GM21381 (cell line): ENCODE measurements around the gene LMO4.

Experiments used
- ATAC-seq: cut with Tn5 transposase; IDR thresholded peaks from one replicate; pipeline ENCODE4 v1.9.1; 2021; ENCODE audit warnings: mild to moderate bottlenecking, moderate library complexity; ENCODE audit not compliant: unreplicated experiment

LMO4 gene

DNA sequence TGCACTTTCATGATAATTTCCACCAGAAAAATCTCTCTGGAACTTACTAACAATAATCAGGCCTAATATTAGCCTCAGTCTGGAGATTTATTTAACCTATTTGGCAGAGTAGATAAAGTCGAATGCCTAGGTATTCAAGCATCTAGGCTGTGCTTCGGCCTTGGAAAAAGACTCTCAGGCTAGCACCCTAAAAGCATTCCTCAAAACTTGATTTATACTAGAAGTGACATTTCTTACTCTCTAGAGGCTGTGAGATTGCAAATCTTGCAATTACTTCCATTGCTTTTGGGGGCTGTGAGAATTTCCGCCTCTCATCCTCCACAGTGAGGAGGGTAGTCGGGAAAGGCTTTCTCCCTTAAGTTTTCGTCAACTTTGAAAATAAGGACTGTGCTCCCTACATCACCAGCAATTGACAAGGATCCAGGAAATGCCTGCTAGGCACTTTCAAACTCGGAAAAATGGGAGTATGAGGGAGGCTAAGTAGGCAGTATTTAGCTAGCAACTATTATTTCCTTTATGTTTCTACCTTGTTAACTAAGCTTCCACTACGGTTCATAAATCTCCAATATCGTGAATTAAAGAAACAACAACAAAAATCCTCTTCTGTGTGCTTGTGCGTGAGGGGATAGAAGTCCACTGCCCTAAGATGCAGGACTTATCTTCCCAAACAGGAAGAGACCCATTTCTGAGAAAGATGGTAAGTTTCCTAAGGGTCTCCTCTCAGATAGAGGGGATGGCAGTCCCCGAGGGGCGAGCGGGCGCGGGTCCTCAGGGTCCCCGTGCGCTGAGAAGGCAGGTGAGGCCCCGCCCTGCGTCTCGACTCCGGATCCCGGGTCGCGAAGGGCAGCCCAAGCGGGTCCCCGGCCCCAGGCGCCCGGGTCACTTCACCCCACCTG lies 1.1 kb upstream of the LMO4 start:
- ATAC-seq, result no peak

DNA sequence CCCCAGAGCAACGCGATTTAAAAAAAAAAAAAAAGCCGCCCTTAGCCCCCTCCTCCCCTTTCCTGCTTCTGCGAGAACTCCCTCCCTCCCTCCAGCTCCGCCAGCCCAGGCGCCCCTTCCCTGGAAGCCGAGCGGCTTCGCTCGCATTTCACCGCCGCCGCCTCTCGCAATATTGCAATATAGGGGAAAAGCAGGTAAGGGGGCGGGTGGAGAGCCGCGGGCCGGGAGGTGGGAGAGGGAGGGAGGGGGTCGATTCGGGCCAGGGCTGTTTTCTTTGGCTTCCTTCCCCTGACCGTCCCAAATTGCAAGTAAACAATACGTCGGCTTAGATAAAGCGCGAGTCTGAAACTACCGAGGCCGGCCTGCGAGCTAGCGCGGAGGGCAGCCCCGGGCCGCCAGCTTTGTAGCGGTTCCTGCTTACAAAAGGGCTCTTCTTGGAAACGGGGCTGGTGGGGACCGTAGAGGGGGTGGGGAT lies 408 bp downstream of the LMO4 start:
- ATAC-seq, result no peak

DNA sequence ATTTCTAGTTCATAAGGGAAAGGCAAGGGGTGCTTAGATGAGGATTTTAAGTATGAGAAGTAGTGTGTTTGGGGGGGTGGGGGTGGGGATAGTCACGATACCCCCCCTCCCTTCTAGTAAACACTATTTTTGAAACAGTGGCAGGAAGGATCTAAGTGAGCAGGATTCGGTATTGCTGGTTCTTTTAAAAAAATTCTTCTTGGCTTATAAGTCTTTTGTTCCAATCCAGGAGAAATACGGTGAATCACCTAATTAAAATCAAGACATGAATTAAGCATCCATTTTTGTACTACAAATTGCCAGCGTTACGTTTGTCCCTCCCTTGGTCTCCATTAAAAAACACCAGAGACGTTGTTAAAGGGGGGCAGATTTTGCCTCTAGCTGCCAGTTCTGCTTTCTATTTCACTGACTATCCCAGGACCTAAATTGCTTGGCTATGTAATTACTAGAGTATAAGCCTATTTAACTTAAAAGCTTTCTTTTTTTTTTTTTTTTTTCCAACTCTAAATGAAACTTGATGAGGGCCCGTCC lies 911 bp downstream of the LMO4 start:
- ATAC-seq, result no peak

- ATAC-seq, result no peak
These were observed 1.6 kb downstream of the LMO4 start for GRCh38 chr1:87330057-87330884.

GRCh38 chr1:87330885-87331364 lies 2.2 kb downstream of the LMO4 start:
- ATAC-seq, result peak; percentile 4

DNA sequence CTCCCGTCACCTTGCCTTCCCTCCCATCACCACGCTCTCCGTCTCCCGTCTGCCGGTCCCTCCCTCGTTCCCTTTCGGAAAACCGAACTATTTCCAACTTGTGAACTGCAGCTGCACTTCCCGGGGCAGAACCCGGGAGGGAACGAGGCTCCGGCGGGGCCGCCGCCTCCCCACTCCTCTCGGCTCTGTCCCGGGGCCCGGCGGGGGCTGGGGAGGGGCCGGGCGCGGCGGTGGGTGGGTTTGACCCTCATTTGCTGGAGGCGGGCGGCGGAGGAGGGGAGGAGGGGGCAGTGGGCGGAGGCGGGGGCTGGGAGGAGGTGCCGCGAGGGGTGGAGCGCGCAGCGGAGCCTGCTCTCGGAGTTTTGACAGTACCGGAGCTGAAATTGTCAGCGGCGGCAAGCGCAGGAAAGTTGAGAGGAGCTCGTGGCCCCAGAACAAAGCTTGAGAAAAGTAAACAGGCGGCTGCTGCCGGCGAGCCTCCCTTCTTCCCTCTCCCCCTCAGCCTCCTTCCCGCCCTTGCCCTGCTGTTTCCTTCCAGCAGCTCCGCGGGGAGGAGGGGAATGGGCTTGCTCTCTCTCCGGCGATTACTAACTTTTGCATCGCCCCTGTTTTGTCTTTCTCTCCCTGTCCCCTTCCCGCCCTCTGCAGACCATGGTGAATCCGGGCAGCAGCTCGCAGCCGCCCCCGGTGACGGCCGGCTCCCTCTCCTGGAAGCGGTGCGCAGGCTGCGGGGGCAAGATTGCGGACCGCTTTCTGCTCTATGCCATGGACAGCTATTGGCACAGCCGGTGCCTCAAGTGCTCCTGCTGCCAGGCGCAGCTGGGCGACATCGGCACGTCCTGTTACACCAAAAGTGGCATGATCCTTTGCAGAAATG lies 2.9 kb downstream of the LMO4 start:
- peak; percentile 22 for ATAC-seq

- ATAC-seq, result no peak
These were observed 5.1 kb downstream of the LMO4 start for GRCh38 chr1:87333692-87334347.

DNA sequence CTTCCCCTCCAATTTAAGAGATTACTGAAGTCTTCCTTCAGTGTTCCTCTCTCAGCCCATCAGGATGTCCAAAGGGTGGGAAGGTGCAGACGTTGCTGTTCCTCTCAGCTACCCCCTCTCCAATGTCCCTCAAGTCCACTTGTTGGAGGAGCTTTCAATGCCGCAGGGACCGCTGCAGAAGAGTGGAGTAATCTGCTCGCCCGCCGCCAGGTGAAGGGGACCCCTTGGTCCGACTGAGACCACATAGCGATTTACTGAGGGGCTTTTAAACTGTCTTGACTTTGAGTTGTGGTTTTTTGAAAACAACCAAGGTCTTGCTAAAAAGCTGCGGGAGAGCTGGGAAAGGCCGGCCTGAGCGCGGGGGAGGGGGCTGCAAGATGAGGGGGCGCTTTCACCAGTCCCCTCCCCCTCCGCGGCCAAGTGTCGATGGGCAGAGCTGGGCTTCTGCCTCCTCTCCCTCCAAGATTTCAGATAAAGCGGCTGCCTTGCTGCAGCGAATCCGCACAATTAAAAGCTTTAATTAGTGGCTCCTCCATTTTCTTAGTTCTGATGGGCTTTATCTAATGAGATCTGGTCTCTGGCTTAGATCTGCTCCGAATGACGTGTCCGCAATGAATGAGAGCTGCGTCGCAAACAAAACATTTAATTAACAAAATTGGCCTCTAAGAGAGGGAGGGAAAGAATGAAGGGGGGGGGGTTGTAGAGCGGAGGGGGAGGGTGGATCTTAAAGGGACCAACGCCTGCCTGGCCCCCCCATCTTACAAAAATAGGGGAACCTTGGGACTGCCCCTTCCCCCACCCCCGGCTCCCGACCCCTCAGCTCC lies 5.9 kb downstream of the LMO4 start:
- peak; percentile 0 for ATAC-seq

- peak; percentile 37 for ATAC-seq
These were observed 6.7 kb downstream of the LMO4 start for GRCh38 chr1:87335175-87335884.

DNA sequence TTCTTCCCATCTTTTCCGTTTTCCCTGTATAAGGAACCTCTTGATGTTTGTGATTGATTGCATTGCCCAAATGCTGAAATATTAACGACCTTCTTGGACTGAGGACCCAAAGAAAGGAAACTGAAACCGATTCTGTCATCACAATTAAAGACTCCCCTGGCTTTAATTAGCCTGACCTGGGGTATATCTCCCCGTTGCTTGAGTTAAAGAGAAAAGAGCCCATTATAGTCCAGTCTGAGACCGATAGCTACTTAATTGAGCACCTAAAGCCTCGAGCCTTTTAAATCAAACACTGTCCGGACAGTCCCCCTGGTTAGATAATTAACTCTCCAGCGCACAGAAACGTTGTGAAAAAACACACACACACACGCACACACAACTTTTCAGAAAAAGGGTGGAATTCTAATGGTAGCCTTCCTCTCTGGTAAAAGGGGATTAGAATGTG lies 8.0 kb downstream of the LMO4 start:
- no peak for ATAC-seq

- no peak for ATAC-seq
These were observed 8.9 kb downstream of the LMO4 start for GRCh38 chr1:87337606-87338005.

DNA sequence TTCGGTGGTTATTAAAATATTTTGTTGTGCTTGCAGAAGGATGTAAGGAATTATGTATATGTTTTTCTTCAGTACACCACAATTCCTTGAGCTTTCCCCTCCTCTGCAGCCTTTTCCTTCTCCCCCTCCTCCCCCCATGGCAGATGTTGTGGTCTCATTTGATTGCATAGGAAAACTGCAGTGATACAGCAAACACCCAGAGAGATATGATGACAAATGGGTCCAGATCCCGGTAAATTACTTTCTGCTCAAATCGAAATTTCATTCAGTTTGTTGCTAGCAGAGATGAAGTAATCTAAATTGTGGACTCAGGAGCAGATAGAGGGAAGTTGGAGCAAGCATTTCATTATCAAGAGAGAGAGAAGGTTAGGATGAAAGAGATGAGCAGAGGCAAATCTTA lies 9.9 kb downstream of the LMO4 start:
- no peak for ATAC-seq

DNA sequence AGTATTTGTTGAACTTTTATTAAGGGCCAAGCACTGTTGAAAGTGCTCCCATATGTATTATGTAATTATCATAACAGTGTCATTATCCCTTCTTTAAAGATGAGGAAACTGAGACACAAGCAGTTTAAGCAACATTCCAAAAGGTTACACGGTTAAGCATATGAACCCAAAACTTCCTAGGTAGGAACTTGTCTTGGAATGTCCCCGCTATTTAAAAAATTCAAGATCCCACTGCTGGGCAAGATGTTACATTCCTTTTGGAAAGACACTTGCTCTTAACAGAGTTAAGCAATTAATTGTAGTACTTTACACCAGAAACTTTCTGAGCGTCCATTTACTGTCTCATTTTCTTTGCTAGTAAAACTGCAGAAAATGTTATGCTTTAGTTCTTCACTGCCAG lies 15.6 kb downstream of the LMO4 start:
- no peak for ATAC-seq

- no peak for ATAC-seq
These were observed 17.6 kb downstream of the LMO4 start for GRCh38 chr1:87346130-87346814.

- no peak for ATAC-seq
These were observed 19.8 kb downstream of the LMO4 start for GRCh38 chr1:87348341-87349019.

DNA sequence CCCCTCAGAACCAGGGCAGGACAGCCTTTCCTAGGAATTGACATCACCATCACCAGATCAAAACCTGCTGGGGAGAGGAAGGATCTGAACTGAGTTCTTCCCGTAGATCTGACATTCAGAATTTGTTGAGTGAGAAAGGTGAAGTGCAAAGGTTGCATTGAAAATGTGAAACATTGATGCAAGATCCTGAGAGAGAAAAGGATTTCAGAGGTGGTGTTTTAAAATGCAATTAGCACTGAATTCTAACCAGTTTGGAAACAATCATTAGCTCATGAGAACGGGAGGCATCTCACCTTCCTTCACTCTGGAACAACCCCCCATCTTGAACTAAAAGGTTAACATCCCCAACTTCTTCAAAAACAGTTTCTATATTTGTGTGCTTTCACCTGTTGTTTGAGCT lies 20.4 kb downstream of the LMO4 start:
- no peak for ATAC-seq

DNA sequence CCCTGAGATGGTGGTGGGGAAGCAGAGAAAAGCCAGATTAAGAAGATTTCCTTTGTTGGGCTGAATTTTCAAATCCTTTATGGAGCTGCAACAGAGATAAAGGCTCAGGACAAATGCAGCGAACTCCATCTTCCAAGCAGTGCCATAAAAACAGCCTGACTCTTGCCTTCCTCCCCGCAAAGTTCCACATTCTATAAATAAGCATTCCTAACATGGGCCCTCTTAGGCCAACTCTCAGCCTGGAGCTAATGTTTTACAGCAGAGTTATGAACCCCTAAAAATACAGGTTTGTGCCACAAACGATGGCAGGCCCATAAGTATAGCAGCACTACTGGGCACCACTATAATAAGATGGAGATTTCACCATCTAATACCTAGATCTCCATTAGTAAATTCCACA lies 27.2 kb downstream of the LMO4 start:
- no peak for ATAC-seq
